ENCODE measurements around the gene CCN6.
"Not testable (repeated sequence)": the region's sequence is repeated elsewhere in the genome, so short reads cannot be mapped to it uniquely, and the experiment has no call there.

The CCN6 gene

DNA sequence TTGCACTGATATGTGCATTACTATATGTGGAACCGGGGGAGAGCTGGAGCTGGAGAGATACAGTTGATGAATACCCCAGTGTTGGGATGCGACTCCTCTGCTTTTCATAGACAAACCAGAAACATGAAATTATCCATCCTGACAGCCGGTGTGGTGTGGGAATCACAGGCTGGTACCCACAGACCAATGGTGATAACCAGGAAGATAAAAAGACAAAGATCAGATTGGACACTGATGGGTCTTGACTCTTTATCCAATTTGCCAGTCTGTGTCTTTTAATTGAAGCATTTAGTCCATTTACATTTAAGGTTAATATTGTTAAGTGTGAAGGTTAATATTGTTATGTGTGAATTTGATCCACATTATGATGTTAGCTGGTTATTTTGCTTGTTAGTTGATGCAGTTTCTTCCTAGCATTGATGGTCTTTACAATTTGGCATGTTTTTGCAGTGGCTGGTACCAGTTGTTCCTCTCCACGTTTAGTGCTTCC, 2.6 kb upstream of the CCN6 start:
- DNase-seq, result not testable (repeated sequence)

DNA sequence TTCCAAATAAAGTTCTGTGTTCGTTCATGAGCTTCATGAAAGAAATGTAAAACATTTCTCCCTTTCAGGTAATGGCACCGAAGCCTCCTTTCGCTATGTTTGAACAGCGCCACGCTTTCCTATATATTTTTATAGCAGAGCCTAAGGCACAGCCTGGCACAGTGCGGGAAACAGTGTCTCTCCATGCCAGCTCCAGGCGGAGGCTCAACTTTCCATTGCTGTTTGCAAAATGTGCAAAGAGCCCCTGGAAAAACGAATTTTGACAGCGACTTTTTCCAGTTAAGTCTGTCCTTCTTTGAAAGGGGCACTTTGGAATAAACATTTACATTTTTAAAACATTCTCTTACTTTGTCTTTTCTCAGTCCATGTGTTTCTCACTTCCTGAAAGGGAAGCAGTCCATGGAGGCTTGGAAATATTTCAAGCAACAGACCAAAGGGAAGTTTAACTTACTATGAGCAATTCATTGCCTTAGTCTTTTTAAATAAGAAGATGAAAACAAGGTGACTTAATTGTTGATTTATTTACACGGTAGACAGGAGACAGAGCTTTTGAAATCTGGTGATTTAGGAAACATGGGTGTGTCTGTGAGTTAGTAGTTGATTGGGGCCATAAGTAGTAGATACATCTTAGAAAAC, 769 bp downstream of the CCN6 start:
- DNase-seq, result no peak

DNA sequence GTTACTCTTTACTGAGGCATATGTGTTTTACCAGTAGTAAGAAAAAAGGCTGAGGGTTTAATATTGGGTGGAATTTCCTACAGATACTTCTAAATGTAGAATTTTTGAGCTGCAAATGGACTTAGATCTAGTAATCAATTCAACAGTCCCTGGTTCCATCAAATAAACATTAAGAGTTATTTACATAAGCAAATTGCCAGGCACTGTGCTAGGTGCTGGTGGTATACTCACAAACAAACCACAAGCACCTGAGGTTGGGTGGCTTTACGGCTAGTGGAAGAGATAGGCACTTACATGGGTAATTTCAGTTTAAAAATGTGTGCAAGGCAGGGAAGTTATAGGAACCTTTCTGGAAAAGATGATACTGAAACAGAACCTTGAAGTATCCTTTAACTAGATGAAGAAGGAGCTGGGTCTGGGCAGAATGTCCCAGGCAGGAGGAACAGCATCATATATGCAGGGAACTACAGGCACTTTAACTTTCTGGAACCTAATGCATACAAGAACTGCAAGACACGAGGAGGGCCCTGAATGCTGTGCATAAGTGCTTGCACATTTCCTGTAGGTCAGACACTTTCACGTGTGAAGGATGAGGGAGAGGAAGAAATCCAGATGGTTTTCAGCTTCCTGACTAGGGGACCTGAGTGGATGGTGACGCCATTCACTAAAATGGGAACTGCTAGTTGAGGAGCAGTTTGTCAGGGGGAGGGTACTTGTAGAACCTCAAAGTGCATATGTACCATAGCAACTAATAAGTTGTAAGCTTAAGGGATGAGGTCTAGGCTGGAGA, 4.5 kb downstream of the CCN6 start:
- DNase-seq, result no peak

DNA sequence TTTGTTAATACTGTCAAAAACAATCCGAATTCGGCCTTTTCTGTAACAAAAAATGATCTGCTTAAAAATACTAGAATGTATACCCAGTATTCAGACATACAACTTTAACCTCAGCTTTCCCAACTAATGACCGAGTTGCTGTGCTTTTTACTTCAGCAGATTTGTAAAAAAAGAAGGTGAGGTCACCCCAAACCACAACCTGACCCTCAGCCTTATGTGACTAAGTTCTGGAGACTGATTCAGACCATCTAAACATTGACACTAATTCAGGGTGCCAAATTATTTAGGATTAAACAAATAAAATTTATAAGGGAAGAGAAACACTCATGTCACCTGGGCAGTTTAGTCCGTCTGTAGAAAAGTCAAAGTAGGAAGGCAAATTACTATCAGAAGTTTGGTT, 7.7 kb downstream of the CCN6 start:
- DNase-seq, result no peak

- no peak for DNase-seq
Measured at GRCh38 chr6:112062966-112063365, 9.1 kb downstream of the CCN6 start.

- no peak for DNase-seq
Measured at GRCh38 chr6:112065426-112065986, 11.6 kb downstream of the CCN6 start.

GRCh38 chr6:112066606-112067005, 12.7 kb downstream of the CCN6 start:
- no peak for DNase-seq

GRCh38 chr6:112081569-112081968, 27.7 kb downstream of the CCN6 start:
- DNase-seq, result no peak

DNA sequence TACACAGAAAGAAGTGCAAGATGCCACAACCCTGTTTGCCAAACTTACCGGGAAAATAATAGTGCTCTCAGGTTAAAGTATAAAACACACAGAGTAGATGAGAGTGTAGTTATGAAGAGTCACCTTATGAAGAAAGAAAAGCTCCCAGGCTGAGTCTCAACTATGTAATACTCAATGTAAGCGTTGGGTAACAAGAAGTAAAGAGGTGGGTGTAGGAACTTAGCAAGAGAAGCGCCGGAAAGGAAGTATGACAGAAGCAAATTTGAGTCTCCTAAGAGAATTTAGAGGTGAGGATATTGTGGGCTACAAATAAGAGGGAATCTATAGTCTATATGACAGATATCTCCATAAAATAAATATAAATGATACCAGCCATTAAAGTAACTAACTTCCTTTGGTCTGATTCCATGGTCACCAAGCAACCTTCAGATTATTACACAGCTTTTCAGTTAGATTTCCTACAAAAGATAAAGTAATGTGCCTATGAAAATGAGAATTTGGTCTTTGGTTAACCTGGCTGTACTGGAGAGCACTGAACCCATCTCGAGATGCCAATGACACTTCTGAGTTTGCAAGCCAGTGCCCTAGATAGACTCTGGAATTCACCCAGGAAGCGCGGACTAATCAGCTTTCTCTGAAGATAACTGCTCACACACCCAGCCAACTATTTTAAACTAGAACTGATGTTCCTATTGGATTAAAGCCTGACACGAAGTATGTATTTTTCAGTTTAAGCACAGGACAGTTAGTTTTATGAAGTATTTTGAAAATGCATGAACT, 31.6 kb downstream of the CCN6 start:
- no peak for DNase-seq

GRCh38 chr6:112086744-112087135, 32.8 kb downstream of the CCN6 start:
- DNase-seq, result no peak

DNA sequence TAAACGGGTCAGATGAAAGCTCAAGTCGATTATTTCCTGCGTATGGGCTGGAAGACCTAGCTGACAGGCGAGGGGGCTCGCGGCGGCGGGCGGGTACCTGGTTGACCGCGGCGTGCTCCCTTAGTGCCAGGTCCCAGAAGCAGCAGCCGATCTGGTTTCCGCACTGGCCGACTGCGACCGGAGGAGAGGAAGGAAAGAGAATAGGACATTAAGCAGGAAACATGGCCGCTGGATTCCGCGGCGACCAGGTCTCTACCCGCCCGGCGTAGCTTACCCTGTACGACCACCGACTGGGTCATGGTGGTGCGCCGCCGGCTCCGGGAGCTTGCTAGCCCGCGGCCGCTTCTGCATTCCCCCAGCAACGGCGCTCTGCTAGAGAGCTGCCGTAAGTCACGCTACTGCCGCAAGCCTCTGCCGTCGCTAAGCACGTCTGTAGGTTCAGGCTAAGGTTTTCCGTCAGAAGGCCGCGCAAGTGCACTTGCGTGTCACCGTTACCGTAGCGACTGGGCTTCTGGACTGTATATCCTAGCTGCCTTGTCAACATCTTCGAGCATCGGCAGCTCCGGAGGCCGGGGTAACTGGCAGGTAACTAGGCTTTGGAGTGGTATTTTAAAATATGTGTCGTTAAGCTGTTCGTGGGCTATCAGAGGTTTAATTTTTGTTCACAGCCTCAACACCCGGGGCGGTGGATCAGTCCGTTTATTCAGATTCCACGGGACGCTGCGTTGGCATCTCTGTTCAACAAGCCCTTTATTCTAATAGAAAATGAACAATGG, 33.4 kb downstream of the CCN6 start, which contains the start of the genes FAM229B and TUBE1:
TSS of gene FAM229B (plus strand) at position 456 of the 776 bp plus-strand sequence. CDS start 11,693 bp downstream, outside the sequence.
TSS of gene TUBE1 (minus strand) at position 347 of the 776 bp plus-strand sequence. CDS start at position 299, 48 bp downstream.
- peak; percentile 81 for DNase-seq

- DNase-seq, result no peak
Measured at GRCh38 chr6:112087916-112088315, 34.0 kb downstream of the CCN6 start.

DNA sequence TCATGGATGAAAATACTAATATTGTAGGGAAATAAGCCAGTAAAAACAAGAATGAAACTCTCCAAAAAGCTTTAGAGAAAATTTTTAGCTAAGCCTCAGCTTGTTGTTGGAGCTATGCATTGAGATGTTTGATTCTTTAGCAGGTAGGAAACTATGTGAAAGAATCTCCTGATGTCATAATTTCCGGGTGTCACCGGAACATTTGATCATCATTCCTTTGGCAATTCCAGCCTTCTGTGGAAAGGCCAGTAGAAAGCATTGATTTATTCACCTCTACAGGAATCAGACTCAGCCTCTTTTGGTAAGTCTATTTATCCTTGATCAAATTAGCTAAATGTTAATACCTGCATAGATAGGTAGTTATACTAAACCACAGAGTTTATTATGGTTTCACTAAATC, 43.0 kb downstream of the CCN6 start:
- DNase-seq, result no peak

- DNase-seq, result no peak
Measured at GRCh38 chr6:112100561-112100960, 46.7 kb downstream of the CCN6 start.

GRCh38 chr6:112106026-112106425, 52.1 kb downstream of the CCN6 start:
- DNase-seq, result not testable (repeated sequence)

DNA sequence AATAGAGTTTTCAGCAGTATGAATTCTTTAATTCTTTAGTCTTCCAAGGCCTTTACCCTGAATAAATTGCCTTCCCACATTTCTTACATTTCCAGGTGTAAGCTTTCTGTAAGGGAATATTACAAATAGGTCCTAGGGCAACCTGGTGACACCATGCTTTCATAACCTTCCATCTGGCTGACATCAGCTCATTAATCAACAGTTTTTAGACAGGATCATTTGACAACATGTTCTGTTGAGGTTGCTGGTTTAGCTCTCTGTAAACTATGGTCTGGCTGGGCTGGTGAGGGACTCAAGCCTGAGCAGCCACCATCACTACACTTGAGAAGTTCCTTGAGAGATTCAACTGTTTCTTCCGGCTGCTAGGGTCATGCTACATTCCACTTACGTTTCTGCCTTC, 52.7 kb downstream of the CCN6 start:
- DNase-seq, result no peak

- DNase-seq, result no peak
Measured at GRCh38 chr6:112109262-112109661, 55.4 kb downstream of the CCN6 start.

- no peak for DNase-seq
Measured at GRCh38 chr6:112113431-112113830, 59.5 kb downstream of the CCN6 start.

DNA sequence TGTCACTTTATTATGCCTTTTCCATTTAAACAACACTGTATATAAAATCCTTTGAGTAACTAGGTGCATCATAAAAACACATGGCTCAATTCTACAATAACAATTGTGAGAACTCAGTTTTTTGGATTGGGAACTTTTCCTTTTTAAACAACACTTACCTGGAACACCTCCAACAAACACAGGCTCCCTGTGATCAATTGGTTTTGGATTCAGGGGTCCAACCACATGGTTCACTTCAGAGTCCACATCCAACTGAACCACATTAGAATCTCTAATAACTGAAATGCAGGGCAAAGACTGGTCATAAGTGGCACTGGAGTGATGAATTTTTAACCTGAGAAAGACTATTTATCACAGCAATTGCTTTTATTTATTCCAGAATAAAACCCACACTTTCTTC, 60.0 kb downstream of the CCN6 start:
- no peak for DNase-seq

DNA sequence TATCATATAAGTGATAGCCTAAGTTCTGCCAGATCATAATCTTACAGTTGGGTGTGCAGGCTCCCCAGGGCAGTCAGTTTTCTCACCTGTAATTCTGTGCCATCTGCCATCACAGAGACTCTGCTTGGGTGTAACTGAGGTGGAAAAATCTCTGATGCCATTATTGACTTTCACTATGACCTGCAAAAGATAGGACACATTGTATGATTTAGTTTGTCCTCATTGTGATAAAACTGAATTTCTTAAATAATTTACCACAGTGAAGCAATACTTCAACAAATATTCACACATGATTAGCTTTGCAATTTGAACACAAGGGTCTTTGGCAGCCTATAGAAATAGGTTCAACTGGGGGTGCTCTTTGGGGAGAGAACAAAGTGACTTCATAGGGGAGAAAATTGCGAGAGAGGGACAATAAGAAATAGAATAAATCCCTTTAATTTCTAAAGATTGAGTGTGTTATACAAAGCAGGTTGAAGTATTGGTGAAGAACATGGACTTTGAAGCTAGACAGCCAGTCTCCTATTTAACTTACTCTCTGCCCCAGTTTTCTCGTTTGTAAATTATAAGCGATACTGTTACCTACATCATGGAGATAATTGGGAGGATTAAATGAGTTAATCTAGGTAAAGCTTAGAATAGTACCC, 60.8 kb downstream of the CCN6 start:
- no peak for DNase-seq

- DNase-seq, result no peak
Measured at GRCh38 chr6:112116221-112116620, 62.3 kb downstream of the CCN6 start.

GRCh38 chr6:112117554-112117953, 63.6 kb downstream of the CCN6 start:
- no peak for DNase-seq
